ENCODE measurements around the gene SLC5A1.

- TF ChIP-seq HINFP (CRISPR knock-in tag; IDR thresholded peaks at IDR 0.05; ENCODE audit: low read depth): no peak
- TF ChIP-seq POLR2A (IDR thresholded peaks at IDR 0.05; ENCODE audit: insufficient read depth in 1 of 2, low read depth in 2 of 2, low read length in 2 of 2): no peak
- TF ChIP-seq POLR2AphosphoS5 (IDR thresholded peaks at IDR 0.05; ENCODE audit: low read depth, low read length): no peak
- TF ChIP-seq YY1 (IDR thresholded peaks at IDR 0.05; ENCODE audit: insufficient read depth, insufficient replicate concordance, low read depth, low read length): no peak
- TF ChIP-seq ETV6 (CRISPR knock-in tag; conservative IDR thresholded peaks at IDR 0.05): no peak
- no peak for TF ChIP-seq CTCF (CRISPR knock-in tag; IDR thresholded peaks at IDR 0.05)
- TF ChIP-seq ZNF496 (CRISPR knock-in tag; IDR thresholded peaks at IDR 0.05; ENCODE audit: insufficient replicate concordance): no peak
- TF ChIP-seq KAT2B (IDR thresholded peaks at IDR 0.05; ENCODE audit: borderline replicate concordance, low read depth, low read length): no peak
- no peak for TF ChIP-seq MTF2 (CRISPR knock-in tag; IDR thresholded peaks at IDR 0.05; ENCODE audit: borderline replicate concordance)
- no peak for TF ChIP-seq ZNF24 (IDR thresholded peaks at IDR 0.05)
- no peak for TF ChIP-seq TAF1 (CRISPR knock-in tag; IDR thresholded peaks at IDR 0.05)
- no peak for TF ChIP-seq SRF (IDR thresholded peaks at IDR 0.05; ENCODE audit: low read depth, low read length)
- no peak for TF ChIP-seq RXRA (CRISPR knock-in tag; IDR thresholded peaks at IDR 0.05)
Observed at GRCh38 chr22:32122899-32123298, 79.8 kb downstream of the SLC5A1 start.

Data from HepG2 (cell line).